WI38 (cell line): ENCODE data around the gene CCDC102B.
"Not testable (repeated sequence)": the region's sequence is repeated elsewhere in the genome, so short reads cannot be mapped to it uniquely, and the experiment has no call there.

ENCODE experiments used
- H3K4me3 ChIP-seq: 2 replicates; pipeline ENCODE4 v1.5.1; 2011; ENCODE audit warnings: low read depth, mild to moderate bottlenecking, control low read depth, low read length
- CTCF ChIP-seq: IDR thresholded peaks from 2 replicates; pipeline ENCODE4 v1.5.1; 2012; ENCODE audit warnings: low read depth, mild to moderate bottlenecking, control low read depth, low read length

The CCDC102B gene

GRCh38 chr18:68772268-68772667 is 25.6 kb upstream of the CCDC102B start:
- no peak for TF ChIP-seq CTCF

GRCh38 chr18:68778280-68778886 is 19.5 kb upstream of the CCDC102B start:
- no peak overlapping the region for H3K4me3 ChIP-seq
- no peak for TF ChIP-seq CTCF

More at GRCh38 chr18:68772268-68772667, 25.6 kb upstream of the CCDC102B start:
- H3K4me3 ChIP-seq = no peak overlapping the region

- H3K4me3 ChIP-seq = no peak overlapping the region
- no peak for TF ChIP-seq CTCF
Observed at GRCh38 chr18:68779169-68779568, 18.7 kb upstream of the CCDC102B start.

- no peak for TF ChIP-seq CTCF
- no peak overlapping the region for H3K4me3 ChIP-seq
Observed at GRCh38 chr18:68780802-68781635, 16.9 kb upstream of the CCDC102B start.

GRCh38 chr18:68783506-68783905 is 14.4 kb upstream of the CCDC102B start:
- no peak overlapping the region for H3K4me3 ChIP-seq
- TF ChIP-seq CTCF = no peak

GRCh38 chr18:68784071-68784470 is 13.8 kb upstream of the CCDC102B start:
- TF ChIP-seq CTCF = no peak
- no peak overlapping the region for H3K4me3 ChIP-seq

GRCh38 chr18:68790290-68790689 is 7.6 kb upstream of the CCDC102B start:
- H3K4me3 ChIP-seq = not testable (repeated sequence)

- no peak overlapping the region for H3K4me3 ChIP-seq
- no peak for TF ChIP-seq CTCF
Observed at GRCh38 chr18:68791801-68792200, 6.1 kb upstream of the CCDC102B start.
